Activated naive CD4-positive, alpha-beta T cell (primary cell): ENCODE data around the gene HOXC9.
"Not testable (repeated sequence)": the region's sequence is repeated elsewhere in the genome, so short reads cannot be mapped to it uniquely, and the experiment has no call there.

Experiments used
- DNase-seq, 4 experiments: peaks; one replicate each; lab custom pipeline; 2025; lab: John Stamatoyannopoulos, UW

The HOXC9 gene

GRCh38 chr12:54040148-54040494 lies 40.2 kb downstream of the HOXC9 start:
- DNase-seq, result no peak

- no peak for DNase-seq
Observed at GRCh38 chr12:54040648-54041047, 40.7 kb downstream of the HOXC9 start.

- DNase-seq, result no peak
Observed at GRCh38 chr12:54041097-54041690, 41.2 kb downstream of the HOXC9 start.

- not testable (repeated sequence) for DNase-seq
Observed at GRCh38 chr12:54042033-54042432, 42.1 kb downstream of the HOXC9 start.

- no peak for DNase-seq
Observed at GRCh38 chr12:54042970-54043853, 43.3 kb downstream of the HOXC9 start.

- no peak for DNase-seq
Observed at GRCh38 chr12:54044425-54045103, 44.6 kb downstream of the HOXC9 start.

GRCh38 chr12:54045401-54045800 lies 45.4 kb downstream of the HOXC9 start:
- no peak for DNase-seq

GRCh38 chr12:54045868-54046521 lies 46.0 kb downstream of the HOXC9 start:
- no peak for DNase-seq

GRCh38 chr12:54046809-54047159 lies 46.8 kb downstream of the HOXC9 start:
- no peak for DNase-seq

- no peak for DNase-seq
Observed at GRCh38 chr12:54047160-54047963, 47.4 kb downstream of the HOXC9 start.

- DNase-seq, result no peak
Observed at GRCh38 chr12:54047964-54048303, 48.0 kb downstream of the HOXC9 start.

GRCh38 chr12:54048406-54049093 lies 48.6 kb downstream of the HOXC9 start:
- no peak for DNase-seq

- DNase-seq, result no peak
Observed at GRCh38 chr12:54049108-54049507, 49.1 kb downstream of the HOXC9 start.

- DNase-seq, result no peak
Observed at GRCh38 chr12:54050482-54050810, 50.5 kb downstream of the HOXC9 start.

- DNase-seq, result no peak
Observed at GRCh38 chr12:54051026-54051842, 51.3 kb downstream of the HOXC9 start.

GRCh38 chr12:54051874-54052437 lies 52.0 kb downstream of the HOXC9 start:
- no peak for DNase-seq

GRCh38 chr12:54052438-54053002 lies 52.6 kb downstream of the HOXC9 start:
- no peak for DNase-seq
